ENCODE data around the gene LRMDA.

The LRMDA gene

DNA sequence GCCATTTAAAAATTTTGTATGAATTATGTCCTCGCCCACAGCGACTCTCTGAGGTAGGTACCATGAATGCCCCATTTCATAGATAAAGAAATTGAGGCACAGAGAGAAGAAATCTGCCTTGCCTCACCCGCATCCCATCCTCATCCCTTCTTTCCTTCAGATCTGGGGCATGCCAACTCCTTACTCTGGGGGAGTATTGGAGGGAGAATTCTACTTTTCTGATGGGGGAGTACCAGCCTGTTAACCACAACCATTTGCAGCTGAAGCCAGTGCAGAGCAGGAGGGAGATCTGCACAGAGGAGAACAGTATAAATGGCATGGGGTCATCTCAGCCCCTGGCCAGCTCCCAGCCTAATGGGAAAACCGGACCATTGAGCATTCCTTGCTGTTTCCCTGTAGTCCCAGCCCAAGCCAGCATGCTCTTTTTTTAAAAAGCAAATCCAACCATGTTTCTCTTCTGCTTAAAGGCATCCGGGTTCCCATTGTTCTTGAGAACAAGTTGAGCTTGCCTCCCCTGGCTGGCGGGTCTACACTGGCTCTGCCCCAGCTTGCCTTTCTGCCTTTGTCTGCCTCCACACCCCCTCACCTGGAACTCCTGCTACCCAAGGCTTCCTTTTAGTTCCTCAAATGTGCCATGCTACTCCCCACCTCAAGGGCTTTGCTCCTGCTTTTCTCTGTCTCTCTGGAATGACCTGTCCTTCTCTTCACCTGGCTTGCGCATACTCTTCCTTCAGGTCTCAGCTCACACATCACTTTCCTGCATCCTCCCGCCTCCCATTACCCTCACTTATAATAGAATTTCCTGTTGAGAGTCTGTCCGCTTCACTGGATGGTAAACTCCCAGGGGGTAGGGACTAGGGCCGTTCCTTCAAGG, 21.1 kb upstream of the LRMDA start:
- DNase-seq (ENCODE audit: low read depth), result no peak
- TF ChIP-seq, protein P1, sequence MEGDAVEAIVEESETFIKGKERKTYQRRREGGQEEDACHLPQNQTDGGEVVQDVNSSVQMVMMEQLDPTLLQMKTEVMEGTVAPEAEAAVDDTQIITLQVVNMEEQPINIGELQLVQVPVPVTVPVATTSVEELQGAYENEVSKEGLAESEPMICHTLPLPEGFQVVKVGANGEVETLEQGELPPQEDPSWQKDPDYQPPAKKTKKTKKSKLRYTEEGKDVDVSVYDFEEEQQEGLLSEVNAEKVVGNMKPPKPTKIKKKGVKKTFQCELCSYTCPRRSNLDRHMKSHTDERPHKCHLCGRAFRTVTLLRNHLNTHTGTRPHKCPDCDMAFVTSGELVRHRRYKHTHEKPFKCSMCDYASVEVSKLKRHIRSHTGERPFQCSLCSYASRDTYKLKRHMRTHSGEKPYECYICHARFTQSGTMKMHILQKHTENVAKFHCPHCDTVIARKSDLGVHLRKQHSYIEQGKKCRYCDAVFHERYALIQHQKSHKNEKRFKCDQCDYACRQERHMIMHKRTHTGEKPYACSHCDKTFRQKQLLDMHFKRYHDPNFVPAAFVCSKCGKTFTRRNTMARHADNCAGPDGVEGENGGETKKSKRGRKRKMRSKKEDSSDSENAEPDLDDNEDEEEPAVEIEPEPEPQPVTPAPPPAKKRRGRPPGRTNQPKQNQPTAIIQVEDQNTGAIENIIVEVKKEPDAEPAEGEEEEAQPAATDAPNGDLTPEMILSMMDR (IDR thresholded peaks at IDR 0.05; ENCODE audit: insufficient read depth, low read depth, low read length, missing control alignments), result no peak
- no peak overlapping the region for H3K4me3 ChIP-seq (ENCODE audit: low read depth, low read length)

DNA sequence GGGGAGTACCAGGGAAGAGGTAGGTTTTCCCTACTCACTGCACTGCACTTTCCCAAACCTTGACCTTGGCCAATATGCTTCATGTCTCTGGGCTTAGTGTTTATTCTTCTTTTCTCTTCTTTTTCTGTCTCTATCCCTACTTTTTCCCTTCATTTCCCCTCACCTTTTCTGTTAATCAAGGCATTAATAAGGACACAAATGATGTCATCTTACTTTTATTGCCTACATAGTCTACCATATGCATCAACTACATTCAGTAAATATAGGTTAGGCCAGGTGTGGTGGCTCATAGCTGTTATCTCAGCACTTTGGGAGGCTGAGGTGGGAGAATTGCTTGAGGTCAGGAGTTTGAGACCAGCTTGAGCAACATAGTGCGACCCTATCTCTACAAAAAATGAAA, 16.9 kb upstream of the LRMDA start:
- TF ChIP-seq, protein P1 (IDR thresholded peaks at IDR 0.05; ENCODE audit: insufficient read depth, low read depth, low read length, missing control alignments), result no peak
- no peak for DNase-seq (ENCODE audit: low read depth)
- H3K4me3 ChIP-seq (ENCODE audit: low read depth, low read length), result no peak overlapping the region

DNA sequence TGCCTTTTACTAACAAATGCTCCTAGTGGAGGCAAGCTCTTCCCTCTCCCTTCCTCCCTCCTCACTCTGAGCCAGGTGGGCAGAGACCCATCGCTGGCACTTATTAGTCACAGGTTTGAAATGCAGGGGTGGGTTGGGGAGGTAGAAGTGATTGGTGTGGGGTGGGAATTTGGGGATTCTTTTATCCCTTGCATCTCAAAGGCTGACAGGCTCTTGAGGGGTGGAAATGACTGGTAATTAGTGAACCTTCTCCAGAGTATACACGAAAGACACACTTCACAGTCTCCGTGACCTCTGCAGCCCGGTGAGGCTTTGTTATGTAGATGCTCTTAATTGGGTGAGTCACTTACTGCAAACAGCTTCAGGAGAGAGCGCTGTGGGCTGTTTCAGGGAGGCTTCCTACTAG, 13.9 kb upstream of the LRMDA start:
- no peak overlapping the region for H3K4me3 ChIP-seq (ENCODE audit: low read depth, low read length)
- no peak for DNase-seq (ENCODE audit: low read depth)
- TF ChIP-seq, protein P1 (IDR thresholded peaks at IDR 0.05; ENCODE audit: insufficient read depth, low read depth, low read length, missing control alignments), result no peak

DNA sequence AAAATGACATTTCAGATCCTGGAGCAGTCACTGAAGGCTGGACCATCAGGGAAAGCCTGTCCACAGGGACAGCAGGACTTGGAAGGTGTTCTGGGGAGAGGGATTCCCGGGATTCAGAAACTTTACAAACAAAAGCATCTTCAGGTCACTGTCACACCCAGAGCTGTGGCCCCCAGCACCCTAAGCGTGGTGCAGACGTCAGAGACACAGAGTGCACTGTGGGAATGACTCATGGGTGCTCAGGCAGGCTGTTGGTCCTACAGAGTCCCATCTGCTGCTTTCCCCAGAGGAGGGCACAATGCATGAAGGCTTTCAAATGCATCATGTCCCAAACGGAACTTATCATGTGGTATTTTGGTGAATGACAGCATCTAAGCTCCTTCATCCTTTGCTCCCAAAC, 13.1 kb upstream of the LRMDA start:
- TF ChIP-seq, protein P1 (IDR thresholded peaks at IDR 0.05; ENCODE audit: insufficient read depth, low read depth, low read length, missing control alignments), result no peak
- no peak for DNase-seq (ENCODE audit: low read depth)
- no peak overlapping the region for H3K4me3 ChIP-seq (ENCODE audit: low read depth, low read length)

DNA sequence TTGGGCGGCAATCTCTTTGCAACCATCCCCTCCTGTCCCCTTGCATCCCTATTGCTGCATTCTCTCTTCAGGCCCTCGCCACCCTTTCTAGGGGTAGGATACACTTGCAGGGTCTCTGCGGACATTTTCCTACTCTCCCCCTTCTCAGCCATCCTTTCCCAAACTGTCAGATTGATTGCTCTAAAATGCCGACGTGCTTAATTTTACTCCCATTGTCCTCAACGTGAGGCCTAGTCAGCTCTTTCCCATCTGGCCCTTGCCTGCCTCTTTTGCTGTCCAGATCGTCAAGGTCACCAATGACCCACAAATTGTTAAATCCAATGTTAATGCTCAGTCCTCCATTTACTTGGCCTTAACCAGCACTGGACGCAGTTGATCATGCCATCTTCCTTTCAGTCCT, 12.7 kb upstream of the LRMDA start:
- no peak overlapping the region for H3K4me3 ChIP-seq (ENCODE audit: low read depth, low read length)
- DNase-seq (ENCODE audit: low read depth), result no peak
- TF ChIP-seq, protein P1 (IDR thresholded peaks at IDR 0.05; ENCODE audit: insufficient read depth, low read depth, low read length, missing control alignments), result no peak

DNA sequence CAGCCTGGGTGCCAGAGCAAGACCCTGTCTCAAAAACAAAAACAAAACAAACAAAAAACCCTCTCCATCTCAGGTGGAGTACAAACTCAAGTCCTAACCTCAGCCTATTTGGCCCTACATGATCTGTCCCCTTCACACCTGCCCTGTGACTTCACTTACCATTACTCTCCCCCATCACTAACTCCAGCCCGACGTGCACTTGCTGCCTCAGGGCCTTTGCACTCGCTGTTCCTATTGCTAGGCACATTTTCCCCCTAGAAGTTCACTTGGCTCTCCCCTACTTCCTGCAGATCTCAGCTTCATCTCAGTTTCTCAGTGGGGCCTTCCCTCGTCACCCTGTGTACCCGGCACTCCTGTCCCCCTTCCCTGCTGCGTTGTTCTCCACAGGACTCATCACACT, 8.5 kb upstream of the LRMDA start:
- H3K4me3 ChIP-seq (ENCODE audit: low read depth, low read length), result no peak overlapping the region
- TF ChIP-seq, protein P1 (IDR thresholded peaks at IDR 0.05; ENCODE audit: insufficient read depth, low read depth, low read length, missing control alignments), result no peak
- no peak for DNase-seq (ENCODE audit: low read depth)

DNA sequence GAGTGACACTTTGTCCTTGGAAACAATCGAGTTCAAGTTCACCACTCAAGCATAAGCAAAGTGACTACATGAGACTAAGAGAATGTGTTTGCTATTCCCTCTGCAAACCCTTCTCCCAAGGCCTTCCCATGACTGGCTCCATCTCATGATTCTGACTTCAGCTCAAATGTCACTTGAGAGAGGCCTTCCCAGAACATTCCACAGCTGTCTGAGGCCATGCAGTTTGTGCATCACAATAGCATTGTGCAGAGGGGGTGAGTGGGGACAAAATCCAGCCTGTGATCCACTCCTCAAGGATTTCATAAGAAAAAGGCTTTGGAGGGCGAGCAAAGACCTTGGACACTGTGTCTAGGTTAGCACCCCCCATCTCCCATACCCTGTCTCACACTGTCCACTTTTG, 6.9 kb upstream of the LRMDA start:
- no peak for DNase-seq (ENCODE audit: low read depth)
- TF ChIP-seq, protein P1 (IDR thresholded peaks at IDR 0.05; ENCODE audit: insufficient read depth, low read depth, low read length, missing control alignments), result no peak

More for the DNA sequence above, 6.9 kb upstream of the LRMDA start:
- no peak overlapping the region for H3K4me3 ChIP-seq (ENCODE audit: low read depth, low read length)
